H9 (cell line): Measurements from ENCODE around the gene PXT1. TPM values are rescaled to one million over a fixed set of nuclear protein-coding genes. Genes with fewer than 3 reads are reported as not detected.

Experiments
- DNase-seq: peaks from one replicate; pipeline ENCODE4 v3.0.0-alpha.2; 2017
- H2AFZ ChIP-seq: one replicate; pipeline ENCODE4 v1.6.1; 2013; ENCODE audit warnings: mild to moderate bottlenecking, low read length, control low read depth, moderate library complexity
- H2AK5ac ChIP-seq: 2 replicates; pipeline ENCODE4 v1.6.1; 2013; ENCODE audit warnings: low read length, control low read depth, mixed read lengths; ENCODE audit not compliant: insufficient read length
- H2BK120ac ChIP-seq: one replicate; pipeline ENCODE4 v1.6.1; 2013; ENCODE audit warnings: low read depth, mild to moderate bottlenecking, low read length, control low read depth, inconsistent platforms; ENCODE audit not compliant: poor library complexity, severe bottlenecking
- H2BK12ac ChIP-seq: 2 replicates; pipeline ENCODE4 v1.6.1; 2013; ENCODE audit warnings: low read length, control low read depth, mixed read lengths, low read depth; ENCODE audit not compliant: insufficient read length
- H2BK15ac ChIP-seq: 2 replicates; pipeline ENCODE4 v1.6.1; 2013; ENCODE audit warnings: low read depth, low read length, control low read depth
- H2BK20ac ChIP-seq: one replicate; pipeline ENCODE4 v1.6.1; 2013; ENCODE audit warnings: low read depth, mild to moderate bottlenecking, low read length, control low read depth, inconsistent platforms; ENCODE audit not compliant: poor library complexity, severe bottlenecking
- H2BK5ac ChIP-seq: 2 replicates; pipeline ENCODE4 v1.6.1; 2013; ENCODE audit warnings: low read length, control low read depth, mixed read lengths; ENCODE audit not compliant: insufficient read length
- H3K14ac ChIP-seq: 2 replicates; pipeline ENCODE4 v1.6.1; 2013; ENCODE audit warnings: low read length, control low read depth; ENCODE audit not compliant: insufficient read depth
- H3K18ac ChIP-seq: 2 replicates; pipeline ENCODE4 v1.6.1; 2013; ENCODE audit warnings: low read depth, mild to moderate bottlenecking, mixed read lengths, low read length, control low read depth; ENCODE audit not compliant: insufficient read length
- H3K23ac ChIP-seq: 2 replicates; pipeline ENCODE4 v1.6.1; 2013; ENCODE audit warnings: low read length, control low read depth, mixed read lengths, low read depth; ENCODE audit not compliant: insufficient read length
- H3K23me2 ChIP-seq: 2 replicates; pipeline ENCODE4 v1.6.1; 2013; ENCODE audit warnings: low read depth, mild to moderate bottlenecking, mixed read lengths, low read length, control low read depth; ENCODE audit not compliant: insufficient read length, poor library complexity, severe bottlenecking
- H3K27ac ChIP-seq: 2 replicates; pipeline ENCODE4 v1.5.1; 2013; ENCODE audit warnings: low read length, control low read depth, mixed read lengths, low read depth; ENCODE audit not compliant: insufficient read length
- H3K27me3 ChIP-seq: 2 replicates; pipeline ENCODE4 v1.6.1; 2013; ENCODE audit warnings: low read length, control low read depth, inconsistent platforms; ENCODE audit not compliant: insufficient read depth
- H3K4ac ChIP-seq: 2 replicates; pipeline ENCODE4 v1.6.1; 2013; ENCODE audit warnings: low read depth, mild to moderate bottlenecking, control low read depth, inconsistent platforms, low read length, moderate library complexity
- H3K4me1 ChIP-seq: 2 replicates; pipeline ENCODE4 v1.6.1; 2013; ENCODE audit warnings: low read length, control low read depth, inconsistent platforms; ENCODE audit not compliant: insufficient read depth
- H3K4me2 ChIP-seq: 2 replicates; pipeline ENCODE4 v1.6.1; 2013; ENCODE audit warnings: low read length, control low read depth, mixed read lengths; ENCODE audit not compliant: insufficient read length, insufficient read depth
- H3K56ac ChIP-seq: 2 replicates; pipeline ENCODE4 v1.6.1; 2013; ENCODE audit warnings: low read depth, mild to moderate bottlenecking, mixed read lengths, low read length, control low read depth; ENCODE audit not compliant: insufficient read length
- H3K79me1 ChIP-seq: 2 replicates; pipeline ENCODE4 v1.6.1; 2013; ENCODE audit warnings: low read depth, mild to moderate bottlenecking, moderate library complexity, low read length, control low read depth, inconsistent platforms; ENCODE audit not compliant: insufficient read depth, poor library complexity, severe bottlenecking
- H3K79me2 ChIP-seq: 2 replicates; pipeline ENCODE4 v1.6.1; 2013; ENCODE audit warnings: low read length, control low read depth, inconsistent platforms; ENCODE audit not compliant: insufficient read depth
- H3K9ac ChIP-seq: 2 replicates; pipeline ENCODE4 v1.6.1; 2013; ENCODE audit warnings: low read length, control low read depth, mixed read lengths; ENCODE audit not compliant: insufficient read length; ENCODE audit errors: extremely low read depth
- H3K9me3 ChIP-seq: one replicate; pipeline ENCODE4 v1.6.1; 2013; ENCODE audit warnings: low read depth, low read length, inconsistent platforms; ENCODE audit not compliant: control insufficient read depth
- H3T11ph ChIP-seq: one replicate; pipeline ENCODE4 v1.6.1; 2013; ENCODE audit warnings: mild to moderate bottlenecking, low read length, control low read depth, inconsistent platforms
- H4K20me1 ChIP-seq: one replicate; pipeline ENCODE4 v1.6.1; 2013; ENCODE audit not compliant: control insufficient read depth, insufficient read length, insufficient read depth
- H4K5ac ChIP-seq: 2 replicates; pipeline ENCODE4 v1.6.1; 2013; ENCODE audit warnings: low read depth, mild to moderate bottlenecking, mixed read lengths, low read length, control low read depth; ENCODE audit not compliant: insufficient read length
- H4K8ac ChIP-seq: replicated peaks from 2 replicates; pipeline ENCODE4 v1.6.1; 2013; ENCODE audit warnings: low read length, control low read depth, mixed read lengths, low read depth; ENCODE audit not compliant: insufficient read length
- H4K91ac ChIP-seq: 2 replicates; pipeline ENCODE4 v1.6.1; 2013; ENCODE audit warnings: low read depth, mild to moderate bottlenecking, moderate library complexity, mixed read lengths, low read length, control low read depth; ENCODE audit not compliant: insufficient read length
- H3K27ac Mint-ChIP-seq, 3 experiments: 2 replicates in 2 of 3; 3 replicates in 1 of 3; pipeline ENCODE4 v1.8.0; 2020 to 2021; ENCODE audit warnings: mixed read lengths in 3 of 3, mild to moderate bottlenecking in 1 of 3, moderate library complexity in 1 of 3
- H3K27me3 Mint-ChIP-seq: 2 replicates; pipeline ENCODE4 v1.8.0; 2021; ENCODE audit warnings: low read depth, mild to moderate bottlenecking, moderate library complexity, mixed read lengths
- H3K36me3 Mint-ChIP-seq, 3 experiments: 2 replicates in 2 of 3; 3 replicates in 1 of 3; pipeline ENCODE4 v1.8.0; 2020 to 2021; ENCODE audit warnings: low read depth in 3 of 3, mixed read lengths in 3 of 3; ENCODE audit not compliant: insufficient read depth in 1 of 3
- H3K4me1 Mint-ChIP-seq, 2 experiments: 2 replicates each; pipeline ENCODE4 v1.8.0; 2020; ENCODE audit warnings: mixed read lengths in 2 of 2
- H3K4me3 Mint-ChIP-seq, 2 experiments: 2 replicates in 1 of 2; 3 replicates in 1 of 2; pipeline ENCODE4 v1.8.0; 2020 to 2021; ENCODE audit warnings: mild to moderate bottlenecking in 2 of 2, mixed read lengths in 2 of 2, moderate library complexity in 1 of 2
- H3K9me3 Mint-ChIP-seq, 2 experiments: 2 replicates in 1 of 2; 3 replicates in 1 of 2; pipeline ENCODE4 v1.8.0; 2020; ENCODE audit warnings: mild to moderate bottlenecking in 2 of 2, mixed read lengths in 2 of 2, moderate library complexity in 1 of 2
- CTCF ChIP-seq: fragments of 200-600 bp; sonication (generic); conservative IDR thresholded peaks from 3 replicates; pipeline ENCODE4 v1.8.0; 2021; ENCODE audit warnings: antibody characterized with exemption, mild to moderate bottlenecking
- WGBS: extraction: QIAGEN DNeasy Blood & Tissue Kit; methylation state at CpG from one replicate; pipeline ENCODE4 v1.1.7; 2013; ENCODE audit warnings: missing lambda C conversion rate, low lambda C conversion rate, mixed read lengths; ENCODE audit not compliant: insufficient read length; ENCODE audit errors: extremely low coverage; 5-methylcytosine and 5-hydroxymethylcytosine counted together
- total RNA-seq: library from RNA; stranded (reverse); gene quantifications from 2 replicates; pipeline ENCODE4 v1.2.1, GENCODE V29; 2021

Gene PXT1
- total RNA-seq, 1 experiment from 2014 or later: not detected

GRCh38 chr6:36489426-36489825 lies 46.8 kb upstream of the PXT1 start:
- no peak overlapping the region for H2BK5ac ChIP-seq
- H2BK15ac ChIP-seq: no peak overlapping the region
- no peaks in the 10 kb centered on the region for H4K20me1 ChIP-seq
- H3K9me3 Mint-ChIP-seq: no peaks in the 10 kb centered on the region
- no peak overlapping the region for H3K4me3 Mint-ChIP-seq
- H3K9me3 ChIP-seq: no peaks in the 10 kb centered on the region
- H3K27ac Mint-ChIP-seq: peak overlapping the region in 1 of 3 experiments; percentile 9; a peak in 1 of 7 replicates
- no peak overlapping the region for H2AFZ ChIP-seq
- H2BK120ac ChIP-seq: no peak overlapping the region
- no peak overlapping the region for H2BK20ac ChIP-seq
- H3K4ac ChIP-seq: no peak overlapping the region
- no peaks in the 10 kb centered on the region for H3K27me3 ChIP-seq
- H3K79me1 ChIP-seq: no peaks in the 10 kb centered on the region
- H4K91ac ChIP-seq: no peak overlapping the region
- no peak overlapping the region for H3K4me2 ChIP-seq
- H3T11ph ChIP-seq: no peak overlapping the region
- H3K23ac ChIP-seq: no peak overlapping the region
- H3K27me3 Mint-ChIP-seq: no peaks in the 10 kb centered on the region; the same call in 1 of the 2 replicates
- no peaks in the 10 kb centered on the region for H3K23me2 ChIP-seq
- H3K79me2 ChIP-seq: no peaks in the 10 kb centered on the region
- no peak overlapping the region for H3K18ac ChIP-seq
- WGBS: no CpG with 5 or more reads among the region's 4 CpGs
- H3K4me1 Mint-ChIP-seq: peaks cover 17 to 24% of the 10 kb centered on the region in 2 experiments
- H3K56ac ChIP-seq: no peak overlapping the region
- H4K8ac ChIP-seq: no peak overlapping the region
- no peak overlapping the region for H3K14ac ChIP-seq
- H3K9ac ChIP-seq: no peak overlapping the region
- no peak overlapping the region for H4K5ac ChIP-seq
- no peaks in the 10 kb centered on the region for H3K4me1 ChIP-seq
- TF ChIP-seq CTCF: no peak
- peaks cover 7 to 40% (median 26%) of the 10 kb centered on the region in 3 experiments; a peak in 5 of 7 replicates for H3K36me3 Mint-ChIP-seq
- H3K27ac ChIP-seq: no peak overlapping the region
- DNase-seq: no peak
- no peak overlapping the region for H2BK12ac ChIP-seq
- H2AK5ac ChIP-seq: no peak overlapping the region
